GM12892 (cell line): ENCODE measurements around the gene OSBPL3.

Source experiments
- POLR2A ChIP-seq: IDR thresholded peaks from 2 replicates; pipeline ENCODE4 v1.6.1; 2011; ENCODE audit warnings: low read depth, low read length, control low read depth
- POLR2AphosphoS5 ChIP-seq: IDR thresholded peaks from 2 replicates; pipeline ENCODE4 v1.6.1; 2011; ENCODE audit warnings: low read depth, low read length, control low read depth
- TAF1 ChIP-seq: IDR thresholded peaks from 2 replicates; pipeline ENCODE4 v1.6.1; 2011; ENCODE audit warnings: low read depth, mild to moderate bottlenecking, control low read depth, low read length, borderline replicate concordance

- TF ChIP-seq POLR2AphosphoS5 (no peak), POLR2A (no peak), TAF1 (no peak)
These were observed 1.4 kb upstream of the OSBPL3 start for GRCh38 chr7:24981171-24981951.
